Measurements from ENCODE around the gene HPS4.
A peak's percentile ranks its signal among the peaks of the same experiment; 100 is the strongest.

Gene HPS4

GRCh38 chr22:26466196-26466595 is 17.4 kb downstream of the HPS4 start:
- Histone ChIP-seq H3K27me3 (ENCODE audit: insufficient read depth, insufficient read length) (no peaks in the 10 kb centered on the region), H3K4me1 (ENCODE audit: insufficient read depth, insufficient read length) (no peaks in the 10 kb centered on the region), H3K9ac (ENCODE audit: insufficient read length, low read depth) (no peak overlapping the region), H3K9me3 (ENCODE audit: insufficient read depth, low read length) (no peaks in the 10 kb centered on the region), H3K36me3 (ENCODE audit: insufficient read depth, insufficient read length, low read length) (peaks cover 92% of the 10 kb centered on the region), H3K4me3 (ENCODE audit: insufficient read length, low read depth) (no peak overlapping the region)
- TF ChIP-seq SUZ12 (IDR thresholded peaks at IDR 0.05; ENCODE audit: extremely low read depth, insufficient read depth, insufficient read length) (no peak), ZNF274 (IDR thresholded peaks at IDR 0.05; ENCODE audit: low read depth, low read length) (no peak), YY1 (IDR thresholded peaks at IDR 0.05; ENCODE audit: insufficient read depth, insufficient read length) (no peak)
- DNase-seq (ENCODE audit: low read depth, low spot score), result no peak

- TF ChIP-seq ZNF274 (IDR thresholded peaks at IDR 0.05; ENCODE audit: low read depth, low read length), result no peak
- TF ChIP-seq YY1 (IDR thresholded peaks at IDR 0.05; ENCODE audit: insufficient read depth, insufficient read length), result no peak
- no peak for TF ChIP-seq SUZ12 (IDR thresholded peaks at IDR 0.05; ENCODE audit: extremely low read depth, insufficient read depth, insufficient read length)
- no peak overlapping the region for H3K9ac ChIP-seq (ENCODE audit: insufficient read length, low read depth)
- H3K4me3 ChIP-seq (ENCODE audit: insufficient read length, low read depth), result no peak overlapping the region
- peaks cover 90% of the 10 kb centered on the region for H3K36me3 ChIP-seq (ENCODE audit: insufficient read depth, insufficient read length, low read length)
- H3K9me3 ChIP-seq (ENCODE audit: insufficient read depth, low read length), result no peaks in the 10 kb centered on the region
- no peak for DNase-seq (ENCODE audit: low read depth, low spot score)
- H3K27me3 ChIP-seq (ENCODE audit: insufficient read depth, insufficient read length), result no peaks in the 10 kb centered on the region
- H3K4me1 ChIP-seq (ENCODE audit: insufficient read depth, insufficient read length), result no peaks in the 10 kb centered on the region
Measured at GRCh38 chr22:26464312-26464711, 19.3 kb downstream of the HPS4 start.

GRCh38 chr22:26463688-26464087 is 19.9 kb downstream of the HPS4 start:
- Histone ChIP-seq H3K9me3 (ENCODE audit: insufficient read depth, low read length) (no peaks in the 10 kb centered on the region), H3K27me3 (ENCODE audit: insufficient read depth, insufficient read length) (no peaks in the 10 kb centered on the region), H3K9ac (ENCODE audit: insufficient read length, low read depth) (no peak overlapping the region), H3K36me3 (ENCODE audit: insufficient read depth, insufficient read length, low read length) (peaks cover 84% of the 10 kb centered on the region), H3K4me3 (ENCODE audit: insufficient read length, low read depth) (no peak overlapping the region), H3K4me1 (ENCODE audit: insufficient read depth, insufficient read length) (no peaks in the 10 kb centered on the region)
- TF ChIP-seq YY1 (IDR thresholded peaks at IDR 0.05; ENCODE audit: insufficient read depth, insufficient read length) (no peak), ZNF274 (IDR thresholded peaks at IDR 0.05; ENCODE audit: low read depth, low read length) (no peak), SUZ12 (IDR thresholded peaks at IDR 0.05; ENCODE audit: extremely low read depth, insufficient read depth, insufficient read length) (no peak)
- DNase-seq (ENCODE audit: low read depth, low spot score), result no peak

GRCh38 chr22:26463101-26463661 is 20.4 kb downstream of the HPS4 start:
- Histone ChIP-seq H3K4me1 (ENCODE audit: insufficient read depth, insufficient read length) (no peaks in the 10 kb centered on the region), H3K9me3 (ENCODE audit: insufficient read depth, low read length) (no peaks in the 10 kb centered on the region), H3K4me3 (ENCODE audit: insufficient read length, low read depth) (no peak overlapping the region), H3K27me3 (ENCODE audit: insufficient read depth, insufficient read length) (no peaks in the 10 kb centered on the region), H3K9ac (ENCODE audit: insufficient read length, low read depth) (no peak overlapping the region), H3K36me3 (ENCODE audit: insufficient read depth, insufficient read length, low read length) (peaks cover 83% of the 10 kb centered on the region)
- TF ChIP-seq YY1 (IDR thresholded peaks at IDR 0.05; ENCODE audit: insufficient read depth, insufficient read length) (no peak), SUZ12 (IDR thresholded peaks at IDR 0.05; ENCODE audit: extremely low read depth, insufficient read depth, insufficient read length) (no peak), ZNF274 (IDR thresholded peaks at IDR 0.05; ENCODE audit: low read depth, low read length) (no peak)
- DNase-seq (ENCODE audit: low read depth, low spot score), result no peak

- no peaks in the 10 kb centered on the region for H3K4me1 ChIP-seq (ENCODE audit: insufficient read depth, insufficient read length)
- H3K9me3 ChIP-seq (ENCODE audit: insufficient read depth, low read length), result no peaks in the 10 kb centered on the region
- peaks cover 84% of the 10 kb centered on the region for H3K36me3 ChIP-seq (ENCODE audit: insufficient read depth, insufficient read length, low read length)
Measured at GRCh38 chr22:26462641-26463040, 20.9 kb downstream of the HPS4 start.

GRCh38 chr22:26462051-26462450 is 21.5 kb downstream of the HPS4 start:
- H3K9me3 ChIP-seq (ENCODE audit: insufficient read depth, low read length), result no peaks in the 10 kb centered on the region
- TF ChIP-seq ZNF274 (IDR thresholded peaks at IDR 0.05; ENCODE audit: low read depth, low read length), result no peak
- TF ChIP-seq YY1 (IDR thresholded peaks at IDR 0.05; ENCODE audit: insufficient read depth, insufficient read length), result no peak
- no peak for TF ChIP-seq SUZ12 (IDR thresholded peaks at IDR 0.05; ENCODE audit: extremely low read depth, insufficient read depth, insufficient read length)
- peaks cover 83% of the 10 kb centered on the region for H3K36me3 ChIP-seq (ENCODE audit: insufficient read depth, insufficient read length, low read length)
- no peaks in the 10 kb centered on the region for H3K4me1 ChIP-seq (ENCODE audit: insufficient read depth, insufficient read length)
- H3K9ac ChIP-seq (ENCODE audit: insufficient read length, low read depth), result no peak overlapping the region
- no peak for DNase-seq (ENCODE audit: low read depth, low spot score)
- no peak overlapping the region for H3K4me3 ChIP-seq (ENCODE audit: insufficient read length, low read depth)
- no peaks in the 10 kb centered on the region for H3K27me3 ChIP-seq (ENCODE audit: insufficient read depth, insufficient read length)

More at GRCh38 chr22:26462641-26463040, 20.9 kb downstream of the HPS4 start:
- no peaks in the 10 kb centered on the region for H3K27me3 ChIP-seq (ENCODE audit: insufficient read depth, insufficient read length)
- no peak overlapping the region for H3K4me3 ChIP-seq (ENCODE audit: insufficient read length, low read depth)
- no peak for DNase-seq (ENCODE audit: low read depth, low spot score)
- TF ChIP-seq YY1 (IDR thresholded peaks at IDR 0.05; ENCODE audit: insufficient read depth, insufficient read length) (no peak), SUZ12 (IDR thresholded peaks at IDR 0.05; ENCODE audit: extremely low read depth, insufficient read depth, insufficient read length) (no peak), ZNF274 (IDR thresholded peaks at IDR 0.05; ENCODE audit: low read depth, low read length) (no peak)
- no peak overlapping the region for H3K9ac ChIP-seq (ENCODE audit: insufficient read length, low read depth)

- Histone ChIP-seq H3K9ac (ENCODE audit: insufficient read length, low read depth) (no peak overlapping the region), H3K4me3 (ENCODE audit: insufficient read length, low read depth) (no peak overlapping the region), H3K27me3 (ENCODE audit: insufficient read depth, insufficient read length) (no peaks in the 10 kb centered on the region), H3K4me1 (ENCODE audit: insufficient read depth, insufficient read length) (no peaks in the 10 kb centered on the region), H3K36me3 (ENCODE audit: insufficient read depth, insufficient read length, low read length) (peaks cover 75% of the 10 kb centered on the region), H3K9me3 (ENCODE audit: insufficient read depth, low read length) (no peaks in the 10 kb centered on the region)
- TF ChIP-seq ZNF274 (IDR thresholded peaks at IDR 0.05; ENCODE audit: low read depth, low read length) (no peak), YY1 (IDR thresholded peaks at IDR 0.05; ENCODE audit: insufficient read depth, insufficient read length) (no peak), SUZ12 (IDR thresholded peaks at IDR 0.05; ENCODE audit: extremely low read depth, insufficient read depth, insufficient read length) (no peak)
- peak; percentile 51 for DNase-seq (ENCODE audit: low read depth, low spot score)
Measured at GRCh38 chr22:26461188-26461810, 22.3 kb downstream of the HPS4 start.
